ENCODE data around the gene NEGR1.

NEGR1 gene

GRCh38 chr1:72015006-72015405, 267.3 kb downstream of the NEGR1 start:
- no peak for DNase-seq

DNA sequence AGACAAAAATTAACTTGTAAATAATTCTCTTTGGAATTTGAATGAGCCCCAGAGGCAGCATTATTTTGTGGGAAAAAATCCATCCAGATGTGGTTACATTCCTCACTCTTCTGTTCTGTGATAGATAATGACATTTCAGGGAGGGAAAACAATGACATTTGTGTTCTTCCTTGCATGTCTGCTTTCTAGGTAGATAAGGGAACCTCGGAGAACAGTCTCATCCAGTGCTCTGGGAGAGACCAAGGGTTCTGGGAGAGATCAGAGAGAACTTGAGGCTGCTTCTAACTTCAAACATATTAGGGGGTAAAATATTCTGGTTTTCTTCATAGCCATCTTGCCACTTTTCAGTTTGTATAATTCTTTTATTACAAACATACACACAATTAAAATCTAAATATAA, 269.2 kb downstream of the NEGR1 start:
- no peak for DNase-seq

DNA sequence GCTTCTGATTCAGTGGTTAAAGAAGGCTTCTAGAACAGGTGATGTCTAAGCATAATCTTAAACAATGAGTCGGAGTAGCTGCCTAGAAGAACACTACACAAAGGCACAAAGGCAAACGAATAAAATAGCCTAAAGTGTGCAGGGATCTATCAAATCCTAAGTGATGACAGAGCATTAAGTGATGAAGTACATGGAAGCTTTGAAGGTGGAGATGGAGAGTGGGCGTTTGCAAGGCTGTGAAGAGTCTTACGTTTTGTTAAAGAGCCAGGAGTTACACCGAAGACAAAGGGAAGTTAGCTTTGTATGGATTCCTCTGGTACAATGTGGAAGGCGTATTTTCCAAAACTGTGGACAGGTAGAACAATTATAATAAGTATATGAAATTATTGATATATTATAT, 270.6 kb downstream of the NEGR1 start:
- DNase-seq: no peak

- no peak for DNase-seq
Measured at GRCh38 chr1:72010094-72010431, 272.3 kb downstream of the NEGR1 start.

GRCh38 chr1:72009173-72010093, 272.9 kb downstream of the NEGR1 start:
- no peak for DNase-seq

DNA sequence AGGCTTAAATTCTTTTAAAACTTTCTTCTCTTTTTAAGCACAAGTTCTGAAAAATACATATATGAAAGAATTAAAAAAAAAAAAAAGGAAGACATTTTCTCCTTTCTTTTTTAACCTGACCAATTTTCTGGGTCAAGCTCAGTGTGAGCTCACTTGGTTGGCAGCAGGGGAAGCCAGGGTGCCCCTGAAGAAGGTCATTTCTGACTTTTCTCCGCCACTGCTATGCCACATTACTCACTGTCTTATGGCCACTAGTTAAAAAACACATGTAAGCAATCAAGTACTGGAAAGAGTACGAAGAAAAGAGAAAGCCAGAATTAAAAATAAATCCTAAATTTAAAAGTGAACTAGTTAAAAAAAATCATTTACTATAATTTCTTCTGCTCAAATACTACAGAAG, 275.0 kb downstream of the NEGR1 start:
- DNase-seq: no peak

DNA sequence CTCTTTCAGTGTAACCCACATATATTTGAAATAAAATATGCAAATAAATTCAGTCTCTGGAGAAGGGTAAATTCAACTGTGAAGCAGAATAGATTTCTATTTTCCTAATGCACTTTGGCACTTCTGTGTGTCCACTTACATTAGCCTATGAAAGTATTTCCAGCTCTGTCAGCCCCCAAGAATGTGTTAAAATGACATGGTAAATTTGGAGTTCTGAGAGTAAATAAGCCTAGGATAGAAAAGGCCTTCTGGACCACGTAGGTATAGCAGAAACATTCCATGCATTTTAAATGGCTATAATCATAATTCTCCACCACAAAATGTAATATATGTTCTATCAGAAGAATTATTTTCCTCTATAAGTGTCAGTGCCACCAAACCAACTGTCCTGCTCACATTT, 276.2 kb downstream of the NEGR1 start:
- DNase-seq: no peak

DNA sequence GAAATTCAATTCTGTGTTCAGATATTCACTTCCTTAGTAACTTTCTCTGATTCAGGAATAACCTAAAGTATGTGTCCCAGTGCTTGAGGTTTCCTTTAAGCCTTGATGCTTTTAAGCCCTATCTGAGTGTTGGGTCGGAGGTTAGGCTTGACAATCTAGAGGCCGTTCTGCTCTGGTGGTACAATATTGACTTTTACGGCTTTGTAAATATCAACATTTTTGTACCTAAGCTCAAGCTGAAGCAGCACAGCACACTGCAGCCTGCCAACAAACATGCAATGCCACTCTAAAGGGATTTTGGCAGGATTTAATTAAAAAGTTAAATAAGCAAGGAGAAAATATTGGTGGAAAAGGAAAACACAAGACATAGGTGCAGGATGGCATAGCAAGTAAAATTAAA, 279.2 kb downstream of the NEGR1 start:
- no peak for DNase-seq

- DNase-seq: no peak
Measured at GRCh38 chr1:72000809-72001208, 281.5 kb downstream of the NEGR1 start.

DNA sequence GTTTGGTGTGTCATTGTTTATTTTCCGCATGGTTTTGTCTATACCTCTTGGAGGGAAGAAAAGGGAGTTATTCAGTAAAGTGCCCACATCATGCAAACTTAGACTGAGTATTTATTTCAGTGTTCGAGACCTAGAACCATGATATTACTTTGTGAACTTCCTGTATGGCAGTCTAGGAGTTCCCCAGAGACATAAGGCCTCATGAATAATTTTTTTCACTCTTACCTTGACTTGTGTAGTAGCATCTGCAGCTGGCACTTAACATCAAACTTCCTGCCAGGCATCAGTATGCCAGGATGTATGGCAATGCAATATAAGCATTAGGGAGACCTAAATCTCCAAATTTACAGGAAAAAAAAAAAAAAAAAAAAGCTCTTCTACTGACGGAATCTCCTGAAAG, 287.7 kb downstream of the NEGR1 start:
- DNase-seq: no peak

GRCh38 chr1:71987181-71987580, 295.2 kb downstream of the NEGR1 start:
- DNase-seq: no peak

DNA sequence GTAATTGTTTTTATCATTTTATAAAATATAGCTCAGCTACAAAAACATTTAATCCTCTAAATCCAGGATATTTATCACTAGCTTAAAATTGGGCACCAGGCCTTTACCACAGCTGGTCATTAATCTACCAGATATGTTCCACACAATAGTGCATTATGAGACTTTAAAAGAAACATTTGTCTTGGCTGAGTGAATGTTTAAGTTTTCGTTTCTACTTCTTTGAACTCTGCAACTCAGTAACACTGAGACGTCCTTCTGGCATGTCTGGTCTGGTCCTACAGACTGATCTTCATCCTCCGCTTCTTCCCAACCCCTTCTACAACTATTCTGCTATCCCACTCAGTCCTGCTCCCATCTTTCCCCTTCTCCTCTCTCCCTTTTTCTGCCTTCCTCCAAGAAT, 296.2 kb downstream of the NEGR1 start:
- DNase-seq: no peak

GRCh38 chr1:71980556-71980955, 301.8 kb downstream of the NEGR1 start:
- no peak for DNase-seq

GRCh38 chr1:71979882-71980281, 302.5 kb downstream of the NEGR1 start:
- DNase-seq: no peak

DNA sequence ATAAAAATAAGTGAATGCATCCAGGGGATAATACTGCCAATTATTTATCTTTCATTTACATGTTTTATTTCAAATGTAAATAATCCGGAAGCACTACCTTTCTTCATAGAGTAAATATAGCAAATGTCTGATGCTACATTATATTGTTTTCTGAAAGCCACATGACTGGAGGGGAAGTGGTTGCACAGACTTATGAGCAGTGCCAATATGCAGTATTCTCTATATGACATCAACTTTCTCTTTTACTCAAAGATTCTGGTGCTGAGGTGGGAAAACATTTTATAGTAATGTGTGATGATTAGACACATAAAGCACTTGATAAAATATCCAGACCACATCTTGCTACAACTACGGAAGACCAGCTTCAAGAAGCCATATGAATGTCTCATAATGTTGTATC, 314.7 kb downstream of the NEGR1 start:
- no peak for DNase-seq

GRCh38 chr1:71964188-71964587, 318.2 kb downstream of the NEGR1 start:
- DNase-seq: no peak

GRCh38 chr1:71956613-71957285, 325.6 kb downstream of the NEGR1 start:
- no peak for DNase-seq

DNA sequence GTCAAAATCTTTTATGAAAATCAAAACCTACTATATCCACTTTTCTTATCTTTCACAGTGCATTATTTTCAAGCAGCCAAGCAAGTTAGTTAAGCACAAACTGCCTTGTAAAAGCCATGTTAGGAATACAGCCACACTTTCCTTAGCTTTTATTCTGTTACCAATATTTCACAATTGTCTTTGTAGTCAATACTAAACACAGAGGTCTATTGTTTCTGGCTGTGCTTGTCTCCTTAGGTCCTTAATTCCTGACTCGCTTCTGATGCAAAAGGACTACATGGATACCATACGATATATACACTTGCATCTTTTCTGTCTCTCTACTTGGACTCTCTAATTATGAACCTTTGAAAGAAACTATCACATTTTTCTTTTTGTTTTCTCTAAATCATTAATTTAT, 331.8 kb downstream of the NEGR1 start:
- no peak for DNase-seq

GRCh38 chr1:71949681-71950080, 332.7 kb downstream of the NEGR1 start:
- DNase-seq: no peak

- DNase-seq: no peak
Measured at GRCh38 chr1:71948561-71948960, 333.8 kb downstream of the NEGR1 start.

GRCh38 chr1:71944006-71944405, 338.3 kb downstream of the NEGR1 start:
- DNase-seq: no peak

GRCh38 chr1:71940261-71940660, 342.1 kb downstream of the NEGR1 start:
- DNase-seq: no peak

GRCh38 chr1:71930511-71930910, 351.8 kb downstream of the NEGR1 start:
- no peak for DNase-seq

- DNase-seq: no peak
Measured at GRCh38 chr1:71921935-71922559, 360.3 kb downstream of the NEGR1 start.
